HG03432 (cell line): ENCODE measurements around the gene ARHGEF4.

Experiments used
- ATAC-seq: cut with Tn5 transposase; IDR thresholded peaks from one replicate; pipeline ENCODE4 v1.9.1; 2021; ENCODE audit warnings: mild to moderate bottlenecking, moderate library complexity; ENCODE audit not compliant: unreplicated experiment

ARHGEF4 gene

GRCh38 chr2:131035112-131035825 is 198.6 kb downstream of the ARHGEF4 start:
- ATAC-seq, result no peak

- no peak for ATAC-seq
Measured at GRCh38 chr2:131035826-131036231, 199.1 kb downstream of the ARHGEF4 start.

- ATAC-seq, result no peak
Measured at GRCh38 chr2:131036269-131036668, 199.6 kb downstream of the ARHGEF4 start.

GRCh38 chr2:131036696-131037397 is 200.1 kb downstream of the ARHGEF4 start:
- no peak for ATAC-seq

GRCh38 chr2:131037398-131038257 is 200.9 kb downstream of the ARHGEF4 start:
- no peak for ATAC-seq

- no peak for ATAC-seq
Measured at GRCh38 chr2:131038258-131039100, 201.8 kb downstream of the ARHGEF4 start.

GRCh38 chr2:131039101-131039440 is 202.4 kb downstream of the ARHGEF4 start:
- no peak for ATAC-seq

- ATAC-seq, result no peak
Measured at GRCh38 chr2:131039535-131039907, 202.8 kb downstream of the ARHGEF4 start.

GRCh38 chr2:131039908-131040660 is 203.4 kb downstream of the ARHGEF4 start:
- ATAC-seq, result no peak

- no peak for ATAC-seq
Measured at GRCh38 chr2:131040661-131041401, 204.1 kb downstream of the ARHGEF4 start.

GRCh38 chr2:131041402-131042147 is 204.9 kb downstream of the ARHGEF4 start:
- no peak for ATAC-seq

GRCh38 chr2:131042148-131042775 is 205.5 kb downstream of the ARHGEF4 start:
- no peak for ATAC-seq

GRCh38 chr2:131043199-131044074 is 206.7 kb downstream of the ARHGEF4 start:
- no peak for ATAC-seq

- no peak for ATAC-seq
Measured at GRCh38 chr2:131044075-131044756, 207.5 kb downstream of the ARHGEF4 start.

GRCh38 chr2:131044757-131045150 is 208.0 kb downstream of the ARHGEF4 start:
- ATAC-seq, result no peak

GRCh38 chr2:131045286-131046027 is 208.7 kb downstream of the ARHGEF4 start:
- no peak for ATAC-seq
